AG04449 (cell line): ENCODE results near the gene MYCBP.

Source experiments
- CTCF ChIA-PET: fragments of 350-600 bp; formaldehyde crosslinking; extraction: SDS; loops from one replicate; lab custom pipeline; 2021; ENCODE audit warnings: antibody characterized with exemption; lab: Yijun Ruan, JAX
- POLR2A ChIA-PET: fragments of 400-600, 350-600 bp; formaldehyde crosslinking; extraction: SDS; loops from one replicate; lab custom pipeline; 2020; ENCODE audit warnings: antibody characterized with exemption, inconsistent platforms; lab: Yijun Ruan, JAX
- DNase-seq: peaks from one replicate; pipeline ENCODE4 v3.0.0-alpha.2; 2010; ENCODE audit warnings: low read depth, low spot score
- H3K4me3 ChIP-seq: 2 replicates; pipeline ENCODE4 v1.5.1; 2011; ENCODE audit warnings: low read depth, mild to moderate bottlenecking, control low read depth, low read length
- CTCF ChIP-seq: IDR thresholded peaks from one replicate; pipeline ENCODE4 v1.5.1; 2011; ENCODE audit warnings: mild to moderate bottlenecking, moderate library complexity, low read length, control low read depth, inconsistent platforms; ENCODE audit not compliant: insufficient read depth; ENCODE audit errors: missing control alignments

Gene MYCBP

DNA sequence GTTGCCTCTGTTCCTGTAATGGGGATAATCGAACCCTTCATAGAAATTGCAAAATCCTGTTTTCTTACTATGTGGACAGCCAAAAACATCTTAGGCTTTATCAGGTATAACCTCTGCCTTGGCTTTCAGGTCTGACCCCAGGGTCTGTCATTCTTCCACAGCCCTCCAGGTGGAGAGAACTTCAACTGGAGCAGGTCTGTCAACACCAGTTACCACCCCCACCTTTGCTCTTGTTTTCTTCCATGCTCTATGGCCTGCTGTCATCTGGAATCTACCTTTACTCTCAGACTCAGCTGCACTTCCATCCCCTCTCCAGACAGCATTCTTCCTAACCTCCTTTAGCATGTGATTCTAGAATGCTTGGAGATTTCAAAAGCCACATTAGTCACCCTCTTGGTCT is 18.6 kb upstream of the MYCBP start:
- DNase-seq = no peak
- H3K4me3 ChIP-seq = no peak overlapping the region
- CTCF ChIA-PET = interaction anchor here (1.3 kb wide), 1 partner anchor 10 kb away, joined by 5 read pairs; the partner anchor contains the start of gene GJA9
- POLR2A ChIA-PET = no interaction called here
- TF ChIP-seq CTCF = no peak

DNA sequence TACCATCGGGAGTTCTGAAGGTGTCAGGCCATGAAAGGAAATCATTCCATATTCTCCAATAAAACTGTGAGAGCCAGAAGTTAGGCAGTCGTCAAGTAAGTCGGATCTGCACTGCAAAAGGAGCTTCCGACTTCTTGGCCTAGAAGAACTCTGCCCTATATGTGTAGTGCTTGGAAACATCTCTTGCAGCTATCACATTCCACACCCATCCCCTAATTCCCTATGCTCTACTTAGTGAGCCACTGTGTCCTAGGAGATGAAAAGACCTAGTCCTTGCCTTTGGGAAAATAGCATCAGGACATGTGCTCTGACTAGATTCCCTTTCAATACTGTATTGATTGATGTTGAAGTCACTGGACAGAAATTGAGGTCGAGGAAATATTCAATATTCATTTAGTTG is 16.4 kb upstream of the MYCBP start:
- ChIA-PET CTCF (interaction anchor here (2.5 kb wide), 1 partner anchor 203 kb away, joined by 7 read pairs; no protein-coding TSS in a partner anchor), POLR2A (no interaction called here)
- no peak for TF ChIP-seq CTCF
- DNase-seq = no peak
- no peak overlapping the region for H3K4me3 ChIP-seq

- POLR2A ChIA-PET = no interaction called here
- CTCF ChIA-PET = interaction anchor here (1.3 to 2.5 kb wide), 2 partner anchors 9 to 204 kb away, joined by 4 to 7 read pairs; no protein-coding TSS in a partner anchor
- TF ChIP-seq CTCF = no peak
- DNase-seq = no peak
- no peak overlapping the region for H3K4me3 ChIP-seq
These were observed 15.5 kb upstream of the MYCBP start for GRCh38 chr1:38888423-38889333.

DNA sequence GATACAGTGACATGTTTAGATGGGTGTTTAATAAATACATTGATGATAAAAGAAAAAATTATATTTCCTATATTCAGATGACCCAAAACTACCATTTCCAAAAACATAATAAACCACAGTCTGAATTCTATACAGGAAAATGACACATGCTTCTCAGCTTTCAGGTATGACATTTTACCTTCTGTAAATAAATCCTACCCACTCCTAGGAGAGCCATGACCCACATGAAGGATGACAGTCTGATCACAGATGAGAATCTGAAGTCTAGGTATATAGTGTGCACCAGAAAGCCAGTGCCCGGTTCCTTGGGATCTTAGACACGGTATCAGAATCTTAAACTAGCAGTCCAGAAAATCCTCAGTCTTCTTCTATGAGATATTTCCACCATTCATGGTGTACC is 11.9 kb upstream of the MYCBP start:
- no peak overlapping the region for H3K4me3 ChIP-seq
- ChIA-PET CTCF (no interaction called here), POLR2A (no interaction called here)
- DNase-seq = no peak
- TF ChIP-seq CTCF = no peak

GRCh38 chr1:38881487-38881886 is 8.3 kb upstream of the MYCBP start, which contains the start of gene GJA9:
GJA9 (minus strand) TSS chr1:38881587; CDS start chr1:38876098, 5,489 bp downstream.
- no peak for TF ChIP-seq CTCF
- ChIA-PET CTCF (interaction anchor here (1.3 to 1.7 kb wide), 3 partner anchors 11 to 210 kb away, joined by 4 to 6 read pairs (median 5); no protein-coding TSS in a partner anchor), POLR2A (no interaction called here)
- no peak within 1 kb of the TSS for H3K4me3 ChIP-seq
- DNase-seq = no peak

- no peak overlapping the region for H3K4me3 ChIP-seq
- POLR2A ChIA-PET = no interaction called here
- no peak for TF ChIP-seq CTCF
- CTCF ChIA-PET = no interaction called here
- no peak for DNase-seq
These were observed 2.7 kb upstream of the MYCBP start for GRCh38 chr1:38875811-38876210.
